ENCODE data around the gene C11orf58.

The C11orf58 gene

GRCh38 chr11:16806791-16807190, 68.3 kb downstream of the C11orf58 start:
- DNase-seq = no peak

- no peak for DNase-seq
These were observed 68.9 kb downstream of the C11orf58 start for GRCh38 chr11:16807306-16807705.

All from NCI-H226 (cell line).